HG02798 (cell line): ENCODE results near the gene ITPR2.

ENCODE experiments used
- ATAC-seq: cut with Tn5 transposase; IDR thresholded peaks from one replicate; pipeline ENCODE4 v1.9.1; 2021; ENCODE audit warnings: mild to moderate bottlenecking; ENCODE audit not compliant: unreplicated experiment, poor library complexity

ITPR2 gene

GRCh38 chr12:26737487-26738030 is 95.4 kb downstream of the ITPR2 start:
- ATAC-seq: no peak

GRCh38 chr12:26736563-26737486 is 96.2 kb downstream of the ITPR2 start:
- no peak for ATAC-seq

DNA sequence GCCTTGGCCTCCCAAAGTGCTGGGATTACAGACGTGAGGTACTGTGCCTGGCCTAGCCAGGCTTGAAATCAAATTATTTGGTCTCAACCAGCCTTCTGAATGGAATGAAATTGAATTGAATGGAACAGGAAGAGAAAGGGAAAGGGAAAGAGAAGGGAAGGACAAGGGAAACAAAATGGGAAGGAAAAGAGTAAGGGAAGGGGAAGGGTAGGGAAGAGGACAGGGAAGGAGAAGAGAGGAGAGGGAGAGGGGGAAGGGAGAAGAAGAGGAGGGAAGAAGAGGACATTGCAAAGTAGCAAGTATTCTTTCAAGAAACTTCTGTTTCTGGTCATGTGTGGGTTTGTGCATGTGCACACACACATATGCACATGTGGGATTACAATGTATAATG is 97.8 kb downstream of the ITPR2 start:
- ATAC-seq: no peak

DNA sequence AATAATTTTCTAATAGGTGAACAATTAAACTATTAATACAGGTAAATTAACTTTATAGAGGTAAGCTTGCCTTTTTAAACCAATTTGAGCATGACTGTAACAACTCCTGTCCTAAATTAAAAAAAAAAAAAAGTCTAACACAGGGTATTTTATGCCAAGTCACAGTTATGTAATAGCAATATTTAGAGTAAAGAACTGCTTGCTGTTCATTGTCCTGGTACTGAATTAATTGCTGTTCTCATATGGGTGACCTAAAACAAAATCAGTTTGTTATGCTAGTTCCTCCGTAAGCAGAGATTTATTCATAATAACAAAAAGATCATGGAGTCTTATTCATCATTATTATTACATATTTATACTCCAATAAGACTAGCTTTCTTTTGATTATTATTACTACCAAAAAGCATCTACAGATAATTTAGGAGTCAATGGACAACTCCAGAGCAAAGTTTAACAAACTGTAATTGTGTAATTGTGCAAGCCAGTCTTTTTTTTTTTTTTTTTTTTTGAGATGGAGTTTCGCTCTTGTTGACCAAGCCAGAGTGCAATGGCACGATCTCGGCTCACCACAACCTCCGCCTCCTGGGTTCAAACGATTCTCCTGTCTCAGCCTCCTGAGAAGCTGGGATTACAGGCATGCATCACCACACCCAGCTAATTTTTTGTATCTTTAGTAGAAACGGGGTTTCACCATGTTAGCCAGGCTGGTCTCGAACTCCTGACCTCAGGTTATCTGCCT is 98.3 kb downstream of the ITPR2 start:
- ATAC-seq: no peak

DNA sequence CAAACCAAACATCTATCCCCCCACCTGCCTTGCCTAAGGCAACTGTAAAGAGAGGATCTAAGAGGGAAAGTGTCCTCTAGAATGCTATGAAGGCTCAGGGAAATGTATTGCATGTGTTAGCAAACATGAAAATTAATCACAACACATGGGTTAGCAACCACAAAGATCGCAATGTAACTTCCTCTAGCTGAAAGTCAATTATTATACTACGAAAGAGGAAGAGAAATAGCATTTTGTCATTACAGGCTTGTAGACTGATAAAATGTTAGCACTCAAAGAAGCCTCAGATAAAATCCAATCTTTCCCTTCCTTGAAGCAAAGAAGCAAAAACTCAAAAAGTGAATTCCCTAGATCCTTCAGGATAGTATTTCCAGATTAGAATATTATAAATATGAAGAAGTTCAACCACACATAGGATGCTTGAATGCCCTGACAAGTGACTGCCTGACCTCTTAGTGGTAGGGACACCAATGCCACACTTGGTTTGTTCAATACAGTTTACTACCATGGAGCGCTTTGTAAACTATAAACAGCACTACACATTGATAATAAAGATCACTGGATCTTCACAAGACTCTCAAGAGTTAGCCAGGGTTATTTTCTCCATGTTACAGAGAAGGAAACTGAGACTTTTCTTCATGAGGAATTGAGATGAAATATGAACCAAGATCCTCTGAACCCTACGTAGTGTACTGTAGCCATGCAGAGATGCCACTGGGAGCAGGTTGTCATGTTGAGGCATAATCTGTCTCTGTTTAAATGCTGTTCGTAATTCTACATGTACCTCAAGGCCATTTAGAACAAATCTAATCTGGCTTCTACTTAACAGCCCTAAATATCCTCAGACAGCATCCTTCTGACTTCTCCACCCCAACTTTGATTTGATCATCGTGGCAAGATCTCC is 100.7 kb downstream of the ITPR2 start:
- ATAC-seq: peak; percentile 62

DNA sequence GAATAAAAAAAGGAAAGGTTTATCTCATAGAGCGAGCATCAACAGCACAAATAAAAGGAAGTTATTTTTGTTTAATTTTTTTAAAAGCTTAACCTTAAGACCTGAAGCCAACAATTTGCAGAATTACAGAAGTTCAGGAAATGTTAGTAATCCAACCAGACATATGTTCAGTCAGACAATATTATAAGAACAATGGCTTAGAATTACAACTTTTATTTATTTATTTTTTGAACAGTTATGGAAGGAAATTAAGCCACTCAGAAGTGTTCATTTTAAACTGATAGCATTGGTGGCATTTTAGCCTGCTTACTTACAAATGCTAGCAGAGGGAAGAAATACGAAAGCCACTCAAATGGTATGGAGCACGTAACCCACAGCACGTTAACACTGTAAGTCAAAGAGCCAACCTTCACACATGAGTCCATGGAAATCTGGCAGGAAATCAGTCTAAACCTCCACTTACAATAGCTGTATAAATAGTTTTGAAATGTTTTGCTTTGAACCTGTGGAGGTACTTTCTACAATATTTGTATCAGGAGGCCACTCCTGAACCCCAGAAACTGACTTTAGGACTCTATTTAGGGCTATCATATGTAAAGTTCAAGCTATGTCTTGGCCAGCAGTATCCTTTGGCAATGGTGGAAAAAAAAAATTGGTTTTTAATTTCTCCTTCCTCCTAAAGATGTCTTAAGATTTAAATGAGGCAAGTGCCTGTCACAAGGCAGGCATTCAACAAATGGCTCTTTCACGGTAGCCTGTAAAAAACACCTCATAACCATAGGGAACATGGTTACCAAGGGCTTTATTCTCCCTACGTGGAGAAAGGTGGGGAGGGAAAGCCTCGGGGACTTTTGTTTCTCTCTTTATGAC is 102.3 kb downstream of the ITPR2 start:
- ATAC-seq: no peak

- ATAC-seq: peak; percentile 53
These were observed 103.8 kb downstream of the ITPR2 start for GRCh38 chr12:26729137-26729671.

DNA sequence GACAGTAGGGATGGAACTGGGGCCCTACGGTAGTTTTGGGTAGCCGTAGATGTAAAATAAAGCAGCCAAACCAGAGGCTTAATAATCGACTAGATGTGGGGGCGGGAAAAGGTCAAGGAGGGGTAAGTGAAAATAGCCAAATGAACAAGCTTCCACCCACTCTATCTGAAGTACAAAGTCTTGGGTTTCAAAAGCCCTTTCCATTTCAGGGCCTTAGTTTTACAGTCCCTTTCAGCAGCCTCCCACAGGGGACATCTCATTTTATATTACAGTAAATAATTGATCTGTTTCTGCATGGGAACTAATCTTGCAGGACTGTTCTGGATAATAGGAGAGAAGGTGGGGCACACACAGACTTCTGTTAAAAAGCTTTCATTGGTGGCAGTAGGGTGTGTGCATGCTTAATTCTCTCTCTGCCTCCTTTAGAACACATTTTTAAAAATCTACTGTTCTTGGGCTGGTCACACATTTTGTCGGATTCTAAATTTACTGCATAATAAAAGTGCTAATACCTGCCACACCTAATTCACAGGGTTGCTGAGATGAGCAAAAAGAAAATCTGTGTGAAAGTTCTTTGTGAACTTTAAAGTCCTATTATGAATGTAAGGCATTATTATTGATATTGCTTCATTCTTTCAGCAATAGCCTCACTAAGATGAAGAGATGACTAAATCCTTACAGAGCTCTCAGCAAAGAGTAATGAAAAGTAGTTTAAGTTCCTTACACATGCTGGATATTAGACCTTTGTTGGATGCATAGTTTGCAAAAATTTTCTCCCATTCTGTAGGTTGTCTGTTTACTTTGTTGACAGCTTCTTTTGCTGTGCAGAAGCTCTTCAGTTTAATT is 104.6 kb downstream of the ITPR2 start:
- peak; percentile 48 for ATAC-seq

DNA sequence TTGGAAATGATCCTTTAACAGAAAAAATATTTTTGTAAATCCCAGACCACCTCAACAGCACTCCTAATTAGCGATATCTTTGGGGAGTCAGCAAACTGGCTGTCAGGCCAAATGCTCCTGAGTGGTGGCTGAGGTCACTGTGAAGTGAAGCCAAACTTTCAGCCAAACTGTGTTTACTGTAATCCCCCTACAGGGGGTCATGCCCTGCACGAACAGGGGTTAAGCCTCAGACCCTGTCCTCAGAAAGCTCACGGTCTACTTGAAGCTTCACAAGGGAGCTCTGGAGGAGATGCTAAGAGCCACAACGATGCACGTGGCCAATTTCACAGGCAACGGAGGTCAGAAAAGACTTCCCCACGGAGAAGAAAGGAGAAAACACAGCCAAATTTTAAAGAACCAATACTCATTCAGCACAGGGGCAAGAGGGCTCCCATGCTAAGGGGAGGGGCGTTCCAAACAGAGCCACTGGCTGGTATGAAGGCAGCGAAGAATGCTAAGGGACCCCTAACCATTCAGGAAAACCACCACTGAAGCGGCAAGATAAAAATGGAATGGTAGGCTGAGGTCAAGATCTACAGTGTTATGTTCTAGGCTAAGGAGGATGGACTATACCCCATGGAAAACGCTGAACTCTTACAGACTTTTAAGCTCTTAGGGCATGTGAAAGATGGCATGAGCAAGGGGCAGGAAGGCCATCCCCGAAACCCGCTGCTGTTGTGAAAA is 105.4 kb downstream of the ITPR2 start:
- ATAC-seq: no peak

DNA sequence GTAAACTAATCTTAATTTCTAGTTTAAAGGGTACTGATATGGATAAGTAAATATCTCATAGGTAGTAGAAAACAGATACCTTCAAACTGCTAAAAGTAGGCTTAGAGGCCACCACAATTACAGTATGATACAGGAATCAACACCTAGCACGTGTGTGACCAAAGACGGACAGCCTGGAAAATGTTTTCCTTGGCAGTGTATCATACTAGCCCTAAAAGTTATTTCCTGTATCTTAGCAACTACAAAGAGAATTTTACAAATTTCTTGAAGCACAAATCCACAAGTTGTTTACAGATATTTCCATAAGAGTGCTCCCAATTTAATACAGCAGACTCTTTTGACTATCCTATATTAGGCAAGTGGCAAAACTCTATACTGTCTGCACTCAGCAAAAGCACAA is 106.0 kb downstream of the ITPR2 start:
- no peak for ATAC-seq

DNA sequence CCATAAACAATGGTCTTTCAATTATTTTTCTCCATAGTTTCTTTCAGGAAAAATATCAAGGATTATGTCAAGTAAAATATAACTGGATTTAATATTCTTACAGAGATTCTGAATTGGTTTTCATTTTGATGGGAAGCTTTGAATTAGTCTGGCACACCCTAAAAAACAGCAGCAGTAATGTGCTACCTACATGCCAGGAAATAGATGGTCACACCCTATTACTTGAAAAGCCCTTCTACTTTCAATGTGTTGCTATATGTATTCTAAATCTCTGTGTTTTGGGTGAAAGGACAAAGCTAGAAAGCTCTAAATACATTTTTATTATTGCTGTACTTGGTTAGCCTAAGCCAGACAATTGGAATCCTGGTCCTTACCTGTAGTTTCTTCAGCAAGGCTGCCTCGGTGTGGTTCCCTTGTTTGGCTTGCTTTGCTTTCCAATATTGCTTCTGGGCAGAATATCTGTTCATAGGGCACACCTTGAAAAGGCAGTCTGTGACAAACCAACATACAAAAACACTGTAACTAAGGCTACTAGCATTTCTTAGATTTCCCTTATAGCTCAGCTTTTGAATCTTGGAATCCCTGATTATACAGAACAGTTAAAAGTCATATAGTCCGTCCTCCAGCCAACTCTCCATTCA is 107.6 kb downstream of the ITPR2 start:
- ATAC-seq: no peak

GRCh38 chr12:26724309-26724702 is 108.7 kb downstream of the ITPR2 start:
- ATAC-seq: no peak

GRCh38 chr12:26723379-26724308 is 109.3 kb downstream of the ITPR2 start:
- ATAC-seq: no peak

DNA sequence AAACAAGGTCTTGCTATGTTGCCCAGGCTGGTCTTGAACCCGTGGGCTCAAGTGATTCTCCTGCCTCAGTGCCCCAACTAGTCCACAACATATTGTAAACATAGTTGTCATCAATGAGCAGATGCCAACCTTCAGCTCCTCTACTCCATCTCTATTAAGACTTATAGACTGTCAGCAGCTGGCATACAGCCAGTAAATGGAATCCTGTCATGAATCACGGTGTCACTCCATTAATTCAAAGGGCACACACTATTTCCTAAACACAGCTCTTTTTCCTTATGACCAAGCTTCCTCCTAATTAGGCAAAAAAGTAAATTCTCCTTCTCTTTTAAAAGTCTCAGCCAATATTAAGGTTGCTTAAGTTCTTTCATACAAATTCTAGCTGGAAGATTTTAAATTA is 111.2 kb downstream of the ITPR2 start:
- no peak for ATAC-seq

DNA sequence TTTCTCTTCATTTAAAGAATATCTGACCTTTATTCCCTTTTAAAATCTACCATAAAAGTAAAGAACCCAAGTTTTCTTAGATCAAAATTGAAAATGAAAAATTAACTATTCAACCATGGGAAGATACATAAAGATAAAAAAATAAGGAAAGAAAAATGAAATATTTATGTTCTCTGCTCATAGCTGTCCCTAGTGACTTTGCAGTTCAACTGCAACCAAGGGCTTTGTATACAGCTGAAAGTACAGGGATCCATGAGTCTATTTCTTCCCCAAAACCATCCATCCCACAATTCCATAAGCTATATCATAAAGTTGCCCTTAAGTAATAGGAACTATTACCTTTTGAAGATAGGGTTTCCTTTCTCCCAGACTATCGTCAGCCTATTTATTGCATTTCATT is 113.1 kb downstream of the ITPR2 start:
- ATAC-seq: no peak

DNA sequence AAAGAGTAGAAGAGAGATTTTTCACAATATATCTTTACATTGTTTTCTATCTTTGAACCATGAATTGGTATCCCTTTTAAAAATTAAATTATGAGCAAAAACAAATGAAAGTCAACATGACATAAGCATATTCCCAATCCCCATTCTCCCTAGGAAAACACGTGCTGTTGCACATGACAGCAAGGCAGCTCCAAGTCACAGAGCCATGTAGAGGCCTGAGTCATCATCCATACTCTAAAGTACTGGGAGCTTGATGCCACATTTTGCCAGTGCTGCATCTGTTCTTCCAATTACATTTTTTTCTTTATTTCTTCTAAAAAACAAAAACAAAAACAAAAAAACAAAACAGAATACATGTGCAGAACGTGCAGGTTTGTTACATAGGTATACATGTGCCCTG is 115.2 kb downstream of the ITPR2 start:
- ATAC-seq: no peak
